Neural progenitor cell (in vitro differentiated cells): Measurements from ENCODE around the gene PDE1C. TPM values are rescaled to one million over a fixed set of nuclear protein-coding genes. Genes with fewer than 3 reads are reported as not detected.

Experiments
- DNase-seq: peaks from one replicate; pipeline ENCODE4 v3.0.0-alpha.2; 2016; ENCODE audit warnings: low spot score
- H2AFZ ChIP-seq: fragments of 200-600 bp; sonication (generic); replicated peaks from 2 replicates; pipeline ENCODE4 v1.6.1; 2016; ENCODE audit warnings: antibody characterized with exemption
- H3F3A ChIP-seq: fragments of 200-600 bp; sonication (generic); 2 replicates; pipeline ENCODE4 v1.6.1; 2016; ENCODE audit warnings: antibody characterized with exemption, low read depth
- H3K27ac ChIP-seq: fragments of 200-600 bp; sonication (generic); 2 replicates; pipeline ENCODE4 v1.5.1; 2016; ENCODE audit warnings: mild to moderate bottlenecking
- H3K27me3 ChIP-seq: fragments of 200-600 bp; sonication (generic); 2 replicates; pipeline ENCODE4 v1.6.1; 2016; ENCODE audit warnings: mild to moderate bottlenecking, moderate library complexity
- H3K36me3 ChIP-seq: fragments of 200-600 bp; sonication (generic); 2 replicates; pipeline ENCODE4 v1.5.1; 2016
- H3K4me1 ChIP-seq: fragments of 200-600 bp; sonication (generic); 2 replicates; pipeline ENCODE4 v1.6.1; 2016; ENCODE audit warnings: mixed run types
- H3K4me2 ChIP-seq: fragments of 200-600 bp; sonication (generic); 2 replicates; pipeline ENCODE4 v1.6.1; 2016
- H3K4me3 ChIP-seq: fragments of 200-600 bp; sonication (generic); 2 replicates; pipeline ENCODE4 v1.5.1; 2016
- H3K79me2 ChIP-seq: fragments of 200-600 bp; sonication (generic); 2 replicates; pipeline ENCODE4 v1.6.1; 2016; ENCODE audit warnings: low read depth
- H3K9ac ChIP-seq: fragments of 200-600 bp; sonication (generic); 2 replicates; pipeline ENCODE4 v1.6.1; 2016
- H3K9me3 ChIP-seq: fragments of 200-600 bp; sonication (generic); 2 replicates; pipeline ENCODE4 v1.5.1; 2016; ENCODE audit warnings: low read depth
- H4K20me1 ChIP-seq: fragments of 200-600 bp; sonication (generic); 2 replicates; pipeline ENCODE4 v1.6.1; 2016; ENCODE audit warnings: low read depth
- H3K27ac Mint-ChIP-seq: 3 replicates; pipeline ENCODE4 v1.8.0; 2021; ENCODE audit warnings: mixed read lengths
- H3K27me3 Mint-ChIP-seq: 2 replicates; pipeline ENCODE4 v1.8.0; 2022; ENCODE audit warnings: low read depth, mild to moderate bottlenecking, inconsistent platforms, moderate library complexity, mixed read lengths; ENCODE audit not compliant: insufficient read depth
- H3K36me3 Mint-ChIP-seq: 3 replicates; pipeline ENCODE4 v1.8.0; 2021; ENCODE audit warnings: mixed read lengths
- H3K4me1 Mint-ChIP-seq: 3 replicates; pipeline ENCODE4 v1.8.0; 2021; ENCODE audit warnings: mixed read lengths
- H3K4me3 Mint-ChIP-seq: 3 replicates; pipeline ENCODE4 v1.8.0; 2021; ENCODE audit warnings: mild to moderate bottlenecking, moderate library complexity, mixed read lengths
- H3K9me3 Mint-ChIP-seq: 3 replicates; pipeline ENCODE4 v1.8.0; 2020; ENCODE audit warnings: mixed read lengths
- CTCF ChIP-seq: fragments of 200-600 bp; sonication (generic); IDR thresholded peaks from 2 replicates; pipeline ENCODE4 v1.5.1; 2017; ENCODE audit warnings: antibody characterized with exemption, mild to moderate bottlenecking
- EZH2 ChIP-seq: fragments of 200-600 bp; sonication (generic); IDR thresholded peaks from 2 replicates; pipeline ENCODE4 v1.6.1; 2017; ENCODE audit warnings: antibody characterized with exemption, mild to moderate bottlenecking, moderate library complexity
- EZH2phosphoT487 ChIP-seq: fragments of 200-600 bp; sonication (generic); IDR thresholded peaks from 2 replicates; pipeline ENCODE4 v1.6.1; 2017; ENCODE audit warnings: antibody characterized with exemption
- total RNA-seq: library from RNA; depleted of rRNA; stranded (reverse); fragments of >200 nt; gene quantifications from 2 replicates; pipeline ENCODE4 v1.2.3, GENCODE V29; 2015; ENCODE audit warnings: low replicate concordance

Gene PDE1C
- total RNA-seq, 1 donor from 2014 or later, result 0.54 TPM

GRCh38 chr7:31710171-31710570 lies 360.0 kb downstream of the PDE1C start:
- Mint-ChIP-seq H3K4me3 (peak overlapping the region; percentile 21), H3K27me3 (peaks cover 21% of the 10 kb centered on the region), H3K27ac (peak overlapping the region; percentile 92), H3K36me3 (peaks cover 12% of the 10 kb centered on the region), H3K9me3 (peaks cover 38% of the 10 kb centered on the region), H3K4me1 (peaks cover 44% of the 10 kb centered on the region)
- DNase-seq, result peak; percentile 81
- TF ChIP-seq EZH2, result no peak
- TF ChIP-seq EZH2phosphoT487, result peak; percentile 99
- TF ChIP-seq CTCF, result no peak
- Histone ChIP-seq H3F3A (peaks cover 22% of the 10 kb centered on the region), H3K79me2 (no peaks in the 10 kb centered on the region), H3K9ac (no peak overlapping the region), H4K20me1 (peaks cover 10% of the 10 kb centered on the region), H3K27me3 (peaks cover 69% of the 10 kb centered on the region), H3K4me3 (peak overlapping the region; percentile 4), H3K36me3 (no peaks in the 10 kb centered on the region), H2AFZ (no peak overlapping the region), H3K27ac (no peak overlapping the region), H3K4me2 (peak overlapping the region; percentile 65), H3K9me3 (peaks cover 8% of the 10 kb centered on the region), H3K4me1 (peaks cover 13% of the 10 kb centered on the region)

DNA sequence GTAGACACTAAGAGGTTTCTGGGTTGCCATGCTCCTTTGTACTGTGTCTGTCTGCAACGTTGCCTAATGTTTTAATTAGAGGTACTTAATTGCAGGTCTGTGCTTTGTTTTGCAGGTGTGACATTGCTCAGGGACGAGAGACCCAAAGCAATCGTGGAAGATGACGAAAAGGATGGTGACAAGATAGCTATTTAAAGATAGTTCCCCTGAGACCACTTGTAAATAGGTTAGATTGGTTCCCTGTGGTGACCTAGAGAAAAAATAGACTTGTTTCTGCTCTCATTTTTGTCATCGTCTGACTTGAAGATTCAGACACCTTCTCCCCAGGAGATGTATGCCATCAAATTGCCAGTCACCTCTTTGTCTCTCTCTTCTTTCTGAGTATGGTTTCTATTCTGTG lies 363.1 kb downstream of the PDE1C start:
- no peak overlapping the region for H3K9ac ChIP-seq
- no peaks in the 10 kb centered on the region for H3K36me3 ChIP-seq
- no peak overlapping the region for H3K27ac ChIP-seq
- peaks cover 13% of the 10 kb centered on the region for H3K4me1 ChIP-seq
- H3F3A ChIP-seq, result peaks cover 22% of the 10 kb centered on the region
- Mint-ChIP-seq H3K9me3 (peaks cover 9% of the 10 kb centered on the region), H3K4me1 (peaks cover 44% of the 10 kb centered on the region), H3K27ac (no peak overlapping the region), H3K4me3 (no peak overlapping the region), H3K27me3 (peaks cover 14% of the 10 kb centered on the region), H3K36me3 (peaks cover 2% of the 10 kb centered on the region)
- peaks cover 10% of the 10 kb centered on the region for H4K20me1 ChIP-seq
- no peaks in the 10 kb centered on the region for H3K9me3 ChIP-seq
- H3K4me3 ChIP-seq, result no peak overlapping the region
- H3K79me2 ChIP-seq, result no peaks in the 10 kb centered on the region
- TF ChIP-seq EZH2phosphoT487 (no peak), CTCF (no peak), EZH2 (no peak)
- peaks cover 82% of the 10 kb centered on the region for H3K27me3 ChIP-seq
- DNase-seq, result no peak
- no peak overlapping the region for H3K4me2 ChIP-seq
- no peak overlapping the region for H2AFZ ChIP-seq

- no peak overlapping the region for H3K27ac ChIP-seq
- peaks cover 7% of the 10 kb centered on the region for H3K4me1 ChIP-seq
- Mint-ChIP-seq H3K4me3 (no peak overlapping the region), H3K4me1 (peaks cover 28% of the 10 kb centered on the region), H3K9me3 (peaks cover 5% of the 10 kb centered on the region), H3K27me3 (peaks cover 5% of the 10 kb centered on the region), H3K36me3 (peaks cover 2% of the 10 kb centered on the region), H3K27ac (no peak overlapping the region)
- no peak for DNase-seq
- H3F3A ChIP-seq, result peaks cover 15% of the 10 kb centered on the region
- no peaks in the 10 kb centered on the region for H3K36me3 ChIP-seq
- H3K27me3 ChIP-seq, result peaks cover 65% of the 10 kb centered on the region
- H3K79me2 ChIP-seq, result no peaks in the 10 kb centered on the region
- no peaks in the 10 kb centered on the region for H3K9me3 ChIP-seq
- H3K4me2 ChIP-seq, result no peak overlapping the region
- no peak overlapping the region for H3K9ac ChIP-seq
- TF ChIP-seq EZH2, result no peak
- no peak for TF ChIP-seq CTCF
- TF ChIP-seq EZH2phosphoT487, result no peak
- H4K20me1 ChIP-seq, result peaks cover 4% of the 10 kb centered on the region
- no peak overlapping the region for H2AFZ ChIP-seq
- H3K4me3 ChIP-seq, result no peak overlapping the region
These were observed 364.8 kb downstream of the PDE1C start for GRCh38 chr7:31705377-31705776.
